K562 (cell line): Measurements from ENCODE around the gene DNAJC15. TPM values are rescaled to one million over a fixed set of nuclear protein-coding genes. Genes with fewer than 3 reads are reported as not detected.

ENCODE experiments used
- ATAC-seq: fragments of 200-7000 bp; cut with Tn5 transposase; 3 replicates; pipeline ENCODE4 v1.9.1; 2020; ENCODE audit warnings: moderate library complexity
- BruUV-seq: library from RNA; stranded (reverse); fragments of 400-500 nt; replicated peaks from 2 replicates; lab custom pipeline; 2021; lab: Mats Ljungman, UMichigan
- CTCF ChIA-PET: fragments of 300-600 bp; formaldehyde crosslinking; extraction: SDS; loops from one replicate; lab custom pipeline; 2021; ENCODE audit warnings: low intra/inter-chr PET ratio; lab: Yijun Ruan, JAX
- POLR2A ChIA-PET: fragments of 300-600, 350-650 bp; sonication (Branson Sonifier 250); formaldehyde crosslinking; extraction: SDS; loops from one replicate; lab custom pipeline; 2021; ENCODE audit warnings: antibody characterized with exemption, inconsistent platforms; lab: Yijun Ruan, JAX
- DNase-seq, 4 experiments: peaks; one replicate each; pipeline versions ENCODE4 v3.0.0 to v3.0.0-alpha.2; 2011 to 2018; ENCODE audit warnings: low spot score in 3 of 4, mixed read lengths in 3 of 4; ENCODE audit errors: extremely low read depth in 1 of 4
- FAIRE-seq: peaks from 2 replicates; lab custom pipeline; 2011; peaks lifted over from hg19 to GRCh38; lab: Jason Lieb, UNC
- H2AFZ ChIP-seq: 2 replicates; pipeline ENCODE4 v1.6.0; 2011; ENCODE audit warnings: low read depth, low read length, control low read depth, inconsistent platforms
- H3K27ac ChIP-seq: fragments of 200-600 bp; 3 replicates; pipeline ENCODE4 v1.8.0; 2011; ENCODE audit warnings: low read depth, mild to moderate bottlenecking, control low read depth, inconsistent platforms, low read length, moderate library complexity, mixed read lengths; ENCODE audit errors: extremely low read depth
- H3K27me3 ChIP-seq, 2 experiments: fragments of 300-600 bp in 1 of 2; 2 replicates in 1 of 2; 3 replicates in 1 of 2; pipeline versions ENCODE4 v1.6.0 to v1.8.0; 2011; ENCODE audit warnings: inconsistent platforms in 2 of 2, low read length in 2 of 2, mild to moderate bottlenecking in 1 of 2, mixed read lengths in 1 of 2, moderate library complexity in 1 of 2; ENCODE audit not compliant: control insufficient read depth in 2 of 2, insufficient read depth in 2 of 2
- H3K36me3 ChIP-seq: fragments of 300-600 bp; 3 replicates; pipeline ENCODE4 v1.8.0; 2011; ENCODE audit warnings: mild to moderate bottlenecking, low read length, inconsistent platforms; ENCODE audit not compliant: control insufficient read depth, insufficient read depth
- H3K4me1 ChIP-seq, 2 experiments: fragments of 200-600 bp in 1 of 2; replicated peaks in 1 of 2; 2 replicates in 1 of 2; 3 replicates in 1 of 2; pipeline versions ENCODE4 v1.5.1 to v1.8.0; 2011; ENCODE audit warnings: inconsistent platforms in 2 of 2, low read length in 2 of 2, mild to moderate bottlenecking in 1 of 2, mixed read lengths in 1 of 2, moderate library complexity in 1 of 2; ENCODE audit not compliant: control insufficient read depth in 2 of 2, insufficient read depth in 2 of 2
- H3K4me2 ChIP-seq: 2 replicates; pipeline ENCODE4 v1.6.1; 2011; ENCODE audit warnings: low read length, control low read depth, inconsistent platforms, mixed read lengths; ENCODE audit not compliant: insufficient read depth
- H3K4me3 ChIP-seq: fragments of 200-600 bp; sonication (generic), shearing (Covaris generic); 2 replicates; pipeline ENCODE4 v1.5.1; 2016; ENCODE audit warnings: control low read depth, inconsistent platforms
- H3K79me2 ChIP-seq: fragments of 200-600 bp; 3 replicates; pipeline ENCODE4 v1.8.0; 2011; ENCODE audit warnings: low read length, inconsistent platforms; ENCODE audit not compliant: control insufficient read depth, insufficient read depth
- H3K9ac ChIP-seq, 2 experiments: 2 replicates each; pipeline versions ENCODE4 v1.6.0 to v1.6.1; 2011; ENCODE audit warnings: low read depth in 2 of 2, low read length in 2 of 2, control low read depth in 1 of 2, inconsistent platforms in 1 of 2, mild to moderate bottlenecking in 1 of 2, mixed read lengths in 1 of 2; ENCODE audit not compliant: insufficient read depth in 1 of 2
- H3K9me1 ChIP-seq: one replicate; pipeline ENCODE4 v1.6.0; 2011; ENCODE audit warnings: inconsistent platforms, mild to moderate bottlenecking, low read length, moderate library complexity; ENCODE audit not compliant: control insufficient read depth, insufficient read depth
- H3K9me3 ChIP-seq: replicated peaks from 2 replicates; pipeline ENCODE4 v1.5.1; 2011; ENCODE audit warnings: low read depth, low read length, inconsistent platforms; ENCODE audit not compliant: control insufficient read depth, insufficient read depth
- H4K20me1 ChIP-seq: replicated peaks from 2 replicates; pipeline ENCODE4 v1.6.1; 2011; ENCODE audit warnings: low read length, inconsistent platforms, mixed read lengths; ENCODE audit not compliant: control insufficient read depth, insufficient read depth
- RBM22 ChIP-seq: fragments of 200-400 bp; formaldehyde crosslinking; IDR thresholded peaks from 2 replicates; pipeline ENCODE4 v1.6.1; 2018; ENCODE audit warnings: low read length, low read depth; ENCODE audit not compliant: poor library complexity, severe bottlenecking
- SAFB2 ChIP-seq: fragments of 200-400 bp; formaldehyde crosslinking; IDR thresholded peaks from 2 replicates; pipeline ENCODE4 v1.6.1; 2018; ENCODE audit warnings: borderline replicate concordance, low read length, low read depth, moderate library complexity; ENCODE audit not compliant: severe bottlenecking
- TCF15 ChIP-seq: fragments of 250-450 bp; sonication (Bioruptor Pico); IDR thresholded peaks from 2 replicates; pipeline ENCODE4 v1.8.0; 2022; ENCODE audit warnings: moderate library complexity, mild to moderate bottlenecking, inconsistent platforms
- ZNF408 ChIP-seq: fragments of 250-450 bp; sonication (Bioruptor Pico); IDR thresholded peaks from 2 replicates; pipeline ENCODE4 v1.4.0; 2020; ENCODE audit warnings: low read depth, mild to moderate bottlenecking, moderate library complexity
- ZSCAN32 ChIP-seq: fragments of 450-650 bp; formaldehyde crosslinking; IDR thresholded peaks from 2 replicates; pipeline ENCODE4 v1.4.0; 2020; ENCODE audit warnings: mild to moderate bottlenecking, moderate library complexity
- WGBS: fragments of 100-300 bp; shearing (Covaris generic); methylation state at CpG from one replicate; pipeline ENCODE4 v1.1.6; 2016; ENCODE audit warnings: low coverage, mixed read lengths; ENCODE audit not compliant: insufficient coverage; ENCODE audit errors: missing lambda C conversion rate; 5-methylcytosine and 5-hydroxymethylcytosine counted together
- in situ Hi-C: fragments of 300-500 bp; cut with MboI; formaldehyde crosslinking; loops from 4 replicates; pipeline ENCODE4 v1.15.0; 2018; ENCODE audit warnings: inconsistent platforms, mixed read lengths
- intact Hi-C: fragments of 100-400 bp; cut with micrococcal nuclease; formaldehyde crosslinking; loops from 2 replicates; pipeline ENCODE4 v1.14.2; 2022
- polyA plus RNA-seq, 8 experiments: library from polyadenylated mRNA; depleted of rRNA in 4 of 8; stranded (reverse) in 5 of 8; unstranded in 3 of 8; fragments of >200 nt; fragmentation: Nextera tagmentation in 2 of 8; fragmentation: Illumina TruSeq in 1 of 8; extraction: Ambion mirVana in 2 of 8; extraction: Trizol in 1 of 8; gene quantifications; 2 replicates each; pipeline versions ENCODE4 v1.2.1 to v1.2.3, GENCODE V29; 2011 to 2014; ENCODE audit warnings: inconsistent platforms in 1 of 8, missing spikeins in 1 of 8
- total RNA-seq, 7 experiments: library from RNA; depleted of rRNA in 6 of 7; stranded (reverse); fragments of >200 nt in 6 of 7; fragmentation: Illumina TruSeq in 2 of 7; extraction: Trizol in 2 of 7; gene quantifications; 2 replicates each; pipeline versions ENCODE4 v1.2.1 to v1.2.3, GENCODE V29; 2011 to 2021; ENCODE audit warnings: low replicate concordance in 1 of 7

Gene DNAJC15
- total and polyA plus RNA-seq, 9 of the 15 experiments (the other 6 are each of a cell fraction or from before 2014, with no cell fraction given), result 0.47 to 3.8 (median 1.0) TPM

- no TSS peak for BruUV-seq
- Histone ChIP-seq H3K79me2 (no peaks in the 10 kb centered on the region), H3K4me3 (no peak overlapping the region), H3K36me3 (no peaks in the 10 kb centered on the region), H3K4me2 (no peak overlapping the region), H3K27me3 (no peaks in the 10 kb centered on the region), H3K9me3 (no peaks in the 10 kb centered on the region), H2AFZ (no peak overlapping the region), H3K9ac (no peak overlapping the region), H4K20me1 (no peaks in the 10 kb centered on the region), H3K9me1 (no peaks in the 10 kb centered on the region), H3K4me1 (no peaks in the 10 kb centered on the region), H3K27ac (no peak overlapping the region)
- DNase-seq (no peak), ATAC-seq (no peak), FAIRE-seq (no peak)
- CTCF ChIA-PET, result no interaction called here
- no peak for TF ChIP-seq ZSCAN32 (CRISPR knock-in tag)
- TF ChIP-seq ZNF408 (CRISPR knock-in tag), result no peak
- intact Hi-C loops, result no loop called here
- WGBS, result 0% methylated on average over 2 of the region's 2 CpGs
- POLR2A ChIA-PET, result interaction anchor here (0.6 kb wide), 1 partner anchor 32 kb away, joined by 3 read pairs; no protein-coding TSS in a partner anchor
- in situ Hi-C loops, result no loop called here
These were observed 134.4 kb downstream of the DNAJC15 start for GRCh38 chr13:43157796-43158195.

GRCh38 chr13:43158516-43158915 lies 135.1 kb downstream of the DNAJC15 start:
- TF ChIP-seq SAFB2 (no peak), RBM22 (no peak), TCF15 (CRISPR knock-in tag) (no peak)
- 0% methylated on average over 3 of the region's 3 CpGs for WGBS
- no peak overlapping the region for H3K4me3 ChIP-seq
- no peaks in the 10 kb centered on the region for H3K79me2 ChIP-seq
- ChIA-PET POLR2A (no interaction called here), CTCF (no interaction called here)
- in situ Hi-C loops, result no loop called here
- FAIRE-seq (no peak), ATAC-seq (no peak), DNase-seq (no peak)
- no peak overlapping the region for H3K9ac ChIP-seq
- H2AFZ ChIP-seq, result no peak overlapping the region
- H3K4me1 ChIP-seq, result no peaks in the 10 kb centered on the region
- no peaks in the 10 kb centered on the region for H3K27me3 ChIP-seq
- H3K36me3 ChIP-seq, result no peaks in the 10 kb centered on the region
- no peaks in the 10 kb centered on the region for H4K20me1 ChIP-seq
- intact Hi-C loops, result no loop called here
- H3K9me1 ChIP-seq, result no peaks in the 10 kb centered on the region
- no TSS peak for BruUV-seq
- H3K27ac ChIP-seq, result no peak overlapping the region
- no peak overlapping the region for H3K4me2 ChIP-seq
- H3K9me3 ChIP-seq, result no peaks in the 10 kb centered on the region
